ENCODE measurements around the gene LDB1.

Gene LDB1

DNA sequence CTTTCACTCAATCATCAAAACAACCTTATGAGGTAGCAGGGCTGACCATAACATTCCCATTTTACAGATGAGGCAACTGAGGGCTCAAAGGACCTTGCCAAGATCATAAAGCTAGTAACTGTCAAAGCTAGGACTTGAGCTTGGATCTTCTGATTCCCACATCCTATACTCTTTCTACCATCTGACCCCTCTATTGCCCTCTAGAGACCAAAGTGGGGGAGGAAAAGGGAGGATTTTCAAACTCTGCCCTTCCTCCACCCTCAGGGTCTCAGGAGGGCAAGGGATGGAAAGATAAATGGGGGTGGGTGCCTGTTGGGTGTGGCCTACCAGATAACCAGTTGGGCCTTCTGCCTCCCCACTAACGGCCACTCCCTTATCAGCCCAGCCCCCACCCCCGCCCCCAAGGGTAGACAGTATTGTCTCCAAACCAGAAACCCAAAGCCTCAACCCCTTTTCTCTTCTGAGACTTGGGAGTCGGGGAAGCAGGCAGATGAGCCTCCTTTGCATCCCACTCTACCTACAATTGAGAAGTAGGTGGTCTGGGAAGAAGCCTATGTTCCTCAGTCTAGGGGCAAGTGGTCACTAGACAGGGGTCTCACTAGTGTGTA, 7.9 kb downstream of the LDB1 start:
- DNase-seq, result no peak

DNA sequence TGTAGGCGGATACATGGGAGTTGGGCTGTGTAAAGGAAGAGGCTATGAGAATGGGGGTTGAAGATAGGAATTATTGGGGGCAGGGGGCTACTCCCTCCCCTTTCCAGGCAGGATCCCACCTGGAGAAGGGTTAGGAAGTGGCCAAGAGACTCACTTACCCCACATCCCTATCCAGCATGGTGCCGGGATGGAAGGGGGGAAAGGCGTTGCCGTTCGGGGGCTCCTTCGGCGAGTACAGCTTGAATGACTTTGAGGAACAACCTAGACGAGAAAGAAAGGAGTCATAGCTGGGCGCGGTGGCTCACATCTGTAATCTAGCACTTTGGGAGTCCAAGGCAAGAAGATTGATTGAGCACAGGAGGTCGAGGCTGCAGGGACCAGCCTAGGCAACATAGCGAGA, 8.9 kb downstream of the LDB1 start:
- no peak for DNase-seq

DNA sequence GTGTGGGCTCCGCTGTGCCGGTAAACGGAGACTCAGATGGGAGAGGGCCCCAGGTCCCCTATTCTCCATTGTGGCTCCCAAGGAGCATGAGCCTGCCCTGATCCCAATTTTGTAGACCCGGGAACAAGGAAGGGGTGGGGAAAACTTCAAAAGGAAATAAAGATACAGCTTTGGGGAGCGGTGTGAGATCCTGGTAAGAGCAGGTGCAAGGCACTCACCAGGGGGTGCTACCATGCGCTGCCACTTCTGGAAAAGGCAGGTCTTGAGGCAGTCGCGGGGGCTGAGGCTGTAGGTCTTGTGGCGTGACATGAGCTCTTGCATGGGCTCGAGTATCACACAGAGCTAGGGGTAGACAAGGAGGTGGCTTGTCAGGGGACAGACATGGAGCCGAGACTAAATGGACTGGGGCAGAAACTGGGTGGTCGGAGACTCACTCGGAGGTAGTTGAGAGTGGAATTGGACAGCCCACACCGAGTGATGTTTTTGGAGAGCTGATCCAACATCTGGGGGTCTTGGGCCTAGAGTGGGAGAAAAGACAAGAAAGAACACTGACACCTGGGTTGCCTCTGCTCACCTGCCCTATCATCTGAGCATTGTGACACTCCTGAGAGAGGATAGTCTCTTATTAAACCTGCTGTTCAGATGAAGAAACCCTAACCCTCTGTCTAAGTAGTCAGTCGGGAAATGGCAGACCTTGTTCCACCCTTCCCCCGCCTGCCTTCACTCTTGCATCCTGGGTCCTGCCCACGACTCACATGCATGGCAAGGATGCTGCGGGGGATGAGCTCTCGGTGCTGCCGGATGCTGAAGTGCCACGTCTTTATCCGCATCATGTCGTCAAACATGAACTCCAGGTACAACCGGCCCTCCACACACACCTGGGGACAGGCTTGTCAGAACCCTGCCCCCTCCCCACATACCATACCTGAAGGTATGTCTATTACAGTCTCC, 10.7 kb downstream of the LDB1 start:
- no peak for DNase-seq

DNA sequence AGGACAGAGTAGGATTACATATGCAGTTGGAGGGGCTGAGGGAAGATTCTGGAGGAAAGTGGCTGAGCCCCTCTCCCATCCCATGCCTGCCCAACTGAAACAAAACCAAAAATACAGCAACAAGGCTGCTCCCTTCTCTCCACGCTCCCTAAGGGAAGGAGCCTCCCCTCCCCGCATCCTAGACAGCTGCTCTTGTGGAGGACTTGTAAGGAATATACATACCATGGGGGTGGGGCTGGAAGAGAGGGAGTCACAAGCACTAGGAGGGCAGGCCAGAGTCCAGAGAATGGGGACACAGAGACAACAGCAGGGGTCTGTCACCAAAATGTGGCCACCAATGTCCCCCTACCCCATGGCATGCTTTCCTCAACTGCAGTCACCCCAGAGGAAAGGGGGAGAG, 13.2 kb downstream of the LDB1 start:
- DNase-seq, result no peak

DNA sequence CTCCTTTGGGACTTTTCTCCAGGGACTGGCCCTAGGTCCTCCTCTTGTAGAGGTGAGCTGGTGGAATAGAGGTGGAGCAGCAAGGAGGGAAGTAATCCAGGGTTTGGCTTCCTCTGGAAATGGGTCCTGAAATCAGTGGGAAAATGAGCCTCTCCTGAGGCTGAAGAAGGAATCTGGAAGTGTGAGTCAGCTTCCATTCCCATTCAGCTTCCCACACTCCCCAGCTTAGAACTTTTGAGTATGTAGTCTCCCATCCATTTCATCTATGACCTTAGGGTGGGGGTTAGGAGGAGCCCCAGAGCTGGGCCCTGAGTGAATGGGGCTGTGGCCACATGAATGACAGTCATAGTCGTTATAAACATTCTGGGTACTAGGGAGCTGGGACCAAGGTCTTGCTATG, 17.7 kb downstream of the LDB1 start:
- no peak for DNase-seq

DNA sequence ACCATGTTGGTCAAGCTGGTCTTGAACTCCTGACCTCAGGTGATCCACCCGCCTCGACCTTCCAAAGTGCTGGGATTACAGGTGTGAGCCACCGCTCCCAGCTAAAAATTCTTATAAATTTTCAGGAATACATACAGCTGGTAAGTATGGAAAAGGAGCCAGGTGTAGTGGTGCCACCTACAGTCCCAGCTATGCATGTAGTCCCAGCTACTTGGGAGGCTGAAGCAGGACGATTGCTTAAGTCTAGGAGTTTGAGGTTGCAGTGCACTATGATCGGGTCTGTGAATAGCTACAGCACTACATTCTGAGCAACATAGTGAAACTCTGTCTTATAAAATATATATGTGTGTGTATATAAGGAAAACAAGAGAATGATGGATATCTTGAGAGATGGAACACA, 19.0 kb downstream of the LDB1 start:
- no peak for DNase-seq

DNA sequence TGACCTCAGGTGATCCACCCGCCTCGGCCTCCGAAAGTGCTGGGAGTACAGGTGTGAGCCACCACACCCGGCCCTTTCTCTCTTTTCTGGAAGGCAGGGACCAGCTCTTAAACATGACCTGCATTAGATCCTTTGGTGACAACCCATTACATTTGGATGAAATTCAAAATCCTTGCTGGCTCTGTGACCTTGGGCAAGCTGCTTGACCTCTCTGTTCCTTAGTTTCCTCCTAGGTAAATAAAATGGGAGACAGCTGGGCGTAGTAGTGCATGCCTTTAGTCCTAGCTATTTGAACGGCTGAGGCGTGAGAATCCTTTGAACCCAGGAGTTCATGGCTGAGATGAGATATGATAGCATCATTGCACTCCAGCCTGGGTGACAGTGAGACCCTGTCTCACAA, 23.7 kb downstream of the LDB1 start:
- DNase-seq, result no peak

DNA sequence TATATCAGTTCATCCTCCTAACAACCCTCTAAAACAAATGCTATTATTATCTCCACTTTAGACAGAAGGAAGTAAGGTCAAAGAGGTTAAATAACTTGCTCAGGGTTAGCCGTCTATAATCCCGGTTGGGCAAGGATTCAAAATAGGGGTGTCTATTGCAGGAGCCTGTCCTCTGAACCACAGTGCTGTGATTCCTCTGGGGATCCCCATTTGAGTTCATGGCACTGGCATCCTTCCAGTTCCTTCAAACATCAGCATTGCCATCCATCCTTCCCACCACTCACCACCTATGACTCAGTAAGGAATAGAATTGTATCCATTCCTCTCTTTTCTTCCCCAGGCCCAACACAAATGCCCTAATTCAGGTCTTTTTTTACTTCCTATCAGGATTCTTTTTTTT, 29.4 kb downstream of the LDB1 start:
- DNase-seq, result no peak

DNA sequence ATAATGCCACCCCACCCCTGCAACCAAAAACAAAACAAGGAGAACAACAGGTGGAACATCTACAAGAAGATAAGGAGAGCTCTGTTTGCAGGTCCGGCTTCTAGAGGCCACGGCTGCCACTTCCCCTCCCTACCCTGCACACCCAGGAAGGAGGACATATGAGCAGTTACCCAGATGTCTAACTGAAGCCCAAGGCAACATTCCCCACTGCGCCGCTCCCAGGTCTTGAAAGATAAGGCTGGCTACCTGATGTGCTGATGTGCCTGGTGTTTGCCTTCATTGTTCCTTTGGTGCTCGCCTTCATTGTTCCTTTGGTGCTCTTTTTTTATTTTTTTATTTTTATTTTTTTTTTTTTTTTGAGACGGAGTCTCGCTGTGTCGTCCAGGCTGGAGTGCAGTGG, 34.0 kb downstream of the LDB1 start:
- no peak for DNase-seq

DNA sequence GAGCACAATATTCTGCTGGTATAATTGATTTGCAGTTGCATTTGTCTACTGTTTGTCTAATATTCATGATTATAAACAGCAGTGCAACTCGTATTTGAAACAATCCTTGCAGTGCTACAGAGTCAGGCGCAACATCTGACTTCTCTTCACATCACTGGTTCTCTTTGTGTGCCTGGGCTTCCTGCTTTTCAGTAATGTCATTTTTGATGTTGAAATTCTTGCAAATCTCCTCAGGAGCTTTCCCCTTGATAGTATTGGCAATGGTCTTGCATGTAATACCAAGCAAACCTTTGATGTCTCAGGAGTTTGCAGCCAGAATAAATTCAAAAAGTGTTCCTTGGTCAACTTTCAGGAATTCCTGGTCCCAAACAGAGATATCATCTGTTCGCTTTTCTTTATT, 34.8 kb downstream of the LDB1 start:
- DNase-seq, result no peak

DNA sequence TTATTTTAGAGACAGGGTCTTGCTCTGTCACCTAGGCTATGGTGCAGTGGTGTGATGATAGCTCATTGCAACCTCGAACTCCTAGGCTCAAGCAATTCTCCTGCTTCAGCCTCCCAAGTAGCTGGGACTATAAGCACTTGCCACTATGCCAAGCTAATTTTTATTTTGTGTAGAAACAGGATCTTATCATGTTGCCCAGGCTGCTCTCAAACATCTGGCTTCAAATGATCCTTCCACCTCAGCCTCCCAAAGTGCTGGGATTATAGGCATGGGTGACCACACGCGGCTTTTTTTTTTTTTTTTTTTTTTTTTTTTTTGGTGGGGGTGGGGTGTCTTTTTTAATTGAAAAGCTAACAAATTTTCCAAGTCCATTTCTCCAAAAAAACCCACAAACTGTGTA, 36.6 kb downstream of the LDB1 start:
- DNase-seq, result no peak

DNA sequence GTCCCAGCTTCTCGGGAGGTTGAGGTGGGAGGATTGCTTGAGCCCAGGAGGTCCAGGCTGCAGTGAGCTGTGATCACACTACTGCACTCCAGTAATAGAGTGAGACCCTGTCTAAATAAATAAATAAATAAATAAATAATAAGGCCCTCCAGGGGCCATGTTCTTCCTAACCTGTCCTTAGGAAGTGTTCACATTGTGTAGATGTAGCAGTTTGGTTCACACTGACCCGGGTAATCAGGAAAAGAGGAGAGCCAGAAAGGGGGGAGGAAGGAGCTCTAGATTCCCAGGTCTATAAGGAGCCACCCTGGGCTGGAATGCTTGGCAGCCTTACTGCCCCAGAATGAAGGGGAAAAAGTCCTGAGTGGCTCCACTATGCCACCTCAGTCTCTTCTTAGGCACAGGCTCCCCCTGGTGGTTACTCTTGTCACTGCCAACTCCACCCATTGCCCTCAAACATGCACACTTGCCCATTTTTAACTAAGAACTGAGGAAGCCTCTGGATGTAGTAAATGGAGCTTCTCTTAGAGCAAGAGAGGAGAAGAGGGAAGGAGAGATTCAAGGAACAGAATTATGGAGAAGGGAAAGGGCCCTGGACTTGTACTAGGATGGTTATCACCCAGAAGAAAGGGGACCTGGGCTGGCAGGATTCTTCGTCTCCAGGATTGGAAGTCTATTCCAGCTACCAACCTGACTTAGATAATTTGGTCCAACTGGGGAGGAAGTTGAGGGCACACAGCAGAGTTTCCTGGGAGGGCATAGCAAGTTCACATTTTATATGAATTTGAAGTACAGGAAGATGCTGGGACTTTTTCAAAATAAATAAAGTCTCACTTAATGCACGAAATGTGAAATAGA, 47.3 kb downstream of the LDB1 start:
- DNase-seq, result peak; percentile 39

DNA sequence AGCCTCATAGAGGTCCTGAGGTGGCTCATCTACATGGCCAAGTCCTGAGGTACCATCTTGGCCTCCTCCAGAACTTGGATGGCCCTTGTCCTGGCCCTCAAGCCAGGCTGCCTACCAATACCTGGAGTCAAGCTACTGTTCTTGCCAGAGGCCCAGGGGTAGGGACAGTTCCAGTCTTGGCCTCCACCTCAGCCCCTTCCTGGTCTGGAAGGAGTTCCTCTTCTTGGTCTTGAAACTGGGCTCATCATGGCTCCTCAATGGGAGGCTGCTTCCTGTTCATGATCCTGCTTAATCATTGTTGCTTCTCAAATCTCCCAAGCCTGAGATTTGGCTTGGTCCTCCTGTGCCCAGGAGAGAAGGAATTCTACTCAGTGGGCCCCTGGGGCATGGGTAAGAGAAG, 51.1 kb downstream of the LDB1 start:
- DNase-seq, result no peak

DNA sequence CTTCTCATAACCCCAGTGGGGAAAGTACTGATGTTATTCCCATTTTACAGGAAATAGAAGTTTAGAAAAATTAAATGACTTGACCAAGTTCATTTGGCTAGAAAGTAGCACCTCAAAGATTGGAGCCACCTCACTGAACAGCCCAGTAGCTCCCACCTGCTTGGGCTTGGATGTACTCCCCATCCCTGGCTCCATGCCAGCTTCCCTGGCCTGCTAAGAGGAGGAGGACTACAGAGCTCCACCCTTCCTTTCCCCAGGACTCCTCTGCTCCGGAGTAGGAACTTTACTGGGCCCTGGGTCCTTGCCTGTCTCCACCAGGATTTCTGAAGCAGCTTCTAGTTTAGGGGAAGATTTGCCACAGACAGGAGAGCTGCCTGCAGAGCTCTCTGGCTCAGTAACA, 52.0 kb downstream of the LDB1 start:
- no peak for DNase-seq

DNA sequence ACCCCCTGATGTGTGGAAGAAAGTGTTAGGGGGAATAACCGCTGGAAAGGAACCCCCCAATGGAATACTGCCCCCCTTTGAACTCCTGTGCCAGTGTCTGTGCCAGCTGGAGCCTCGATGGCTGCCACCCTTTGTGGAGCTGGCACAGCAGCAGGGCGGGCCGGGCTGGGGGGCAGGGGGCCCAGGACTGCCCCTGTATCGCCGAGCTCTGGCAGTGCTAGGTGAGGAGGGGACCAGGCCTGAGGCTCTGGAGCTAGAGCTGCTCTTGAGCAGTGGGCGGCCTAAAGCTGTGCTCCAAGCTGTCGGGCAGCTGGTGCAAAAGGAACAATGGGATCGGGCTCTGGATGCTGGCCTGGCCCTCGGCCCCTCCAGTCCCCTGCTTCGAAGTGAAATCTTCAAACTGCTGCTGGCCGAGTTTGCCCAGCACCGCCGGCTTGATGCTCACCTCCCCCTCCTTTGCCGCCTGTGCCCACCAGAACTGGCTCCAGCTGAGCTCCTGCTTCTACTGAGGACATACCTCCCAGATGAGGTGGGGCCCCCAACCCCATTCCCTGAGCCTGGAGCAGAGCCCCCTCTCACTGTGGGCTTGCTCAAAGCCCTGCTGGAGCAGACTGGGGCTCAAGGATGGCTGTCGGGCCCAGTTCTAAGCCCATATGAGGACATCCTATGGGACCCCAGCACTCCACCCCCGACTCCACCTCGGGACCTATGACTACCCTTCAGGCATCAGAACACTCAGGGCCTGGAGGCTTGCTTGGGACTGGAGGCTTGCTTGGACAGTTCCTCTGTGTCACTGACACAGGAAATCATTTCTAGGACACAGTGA, 52.9 kb downstream of the LDB1 start:
- DNase-seq, result no peak

DNA sequence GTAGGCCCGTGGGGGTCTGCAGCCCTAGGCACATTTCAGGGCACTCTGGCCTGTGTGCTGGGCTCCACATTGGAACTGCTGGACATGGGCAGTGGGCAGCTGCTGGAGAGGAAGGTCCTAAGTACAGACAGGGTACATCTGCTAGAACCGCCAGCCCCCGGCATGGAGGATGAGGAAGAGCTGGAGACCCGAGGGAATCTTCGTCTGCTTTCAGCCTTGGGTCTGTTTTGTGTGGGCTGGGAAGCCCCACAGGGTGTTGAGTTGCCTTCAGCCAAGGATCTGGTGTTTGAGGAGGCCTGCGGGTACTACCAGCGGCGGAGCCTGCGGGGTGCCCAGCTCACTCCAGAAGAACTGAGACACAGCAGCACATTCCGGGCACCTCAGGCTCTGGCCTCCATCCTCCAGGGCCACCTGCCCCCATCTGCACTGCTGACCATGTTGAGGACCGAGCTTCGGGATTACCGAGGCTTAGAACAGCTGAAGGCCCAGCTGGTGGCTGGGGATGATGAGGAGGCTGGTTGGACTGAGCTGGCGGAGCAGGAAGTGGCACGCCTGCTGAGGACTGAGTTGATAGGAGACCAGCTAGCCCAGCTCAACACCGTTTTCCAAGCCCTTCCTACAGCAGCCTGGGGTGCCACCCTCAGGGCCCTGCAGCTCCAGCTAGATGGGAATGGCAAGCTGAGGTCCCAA, 53.6 kb downstream of the LDB1 start:
- no peak for DNase-seq

DNA sequence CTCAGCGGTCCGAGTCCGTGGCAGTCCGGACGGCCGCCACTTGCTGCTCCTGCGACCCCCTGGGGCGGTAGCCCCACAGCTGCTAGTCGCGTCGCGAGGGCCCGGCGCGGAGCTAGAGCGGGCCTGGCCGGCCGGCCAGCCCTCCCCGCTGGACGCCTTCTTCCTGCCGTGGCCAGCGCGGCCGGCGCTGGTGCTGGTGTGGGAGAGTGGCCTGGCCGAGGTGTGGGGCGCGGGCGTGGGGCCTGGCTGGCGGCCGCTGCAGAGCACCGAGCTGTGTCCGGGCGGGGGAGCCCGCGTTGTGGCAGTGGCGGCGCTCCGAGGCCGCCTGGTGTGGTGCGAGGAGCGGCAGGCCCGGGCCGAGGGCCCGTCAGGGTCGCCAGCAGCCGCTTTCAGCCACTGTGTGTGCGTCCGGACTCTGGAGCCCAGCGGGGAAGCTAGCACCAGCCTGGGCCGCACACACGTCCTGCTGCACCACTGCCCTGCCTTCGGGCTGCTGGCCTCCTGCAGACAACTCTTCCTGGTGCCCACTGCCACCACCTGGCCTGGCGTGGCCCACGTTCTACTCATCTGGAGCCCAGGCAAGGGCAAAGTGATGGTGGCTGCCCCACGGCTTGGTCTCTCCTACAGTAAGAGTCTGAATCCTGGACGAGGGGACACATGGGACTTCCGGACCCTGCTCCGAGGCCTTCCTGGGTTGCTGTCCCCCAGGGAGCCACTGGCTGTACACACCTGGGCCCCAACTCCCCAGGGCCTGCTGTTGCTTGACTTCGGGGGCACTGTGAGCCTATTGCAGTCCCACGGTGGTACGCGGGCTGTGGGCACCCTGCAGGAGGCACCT, 54.4 kb downstream of the LDB1 start:
- DNase-seq, result no peak

DNA sequence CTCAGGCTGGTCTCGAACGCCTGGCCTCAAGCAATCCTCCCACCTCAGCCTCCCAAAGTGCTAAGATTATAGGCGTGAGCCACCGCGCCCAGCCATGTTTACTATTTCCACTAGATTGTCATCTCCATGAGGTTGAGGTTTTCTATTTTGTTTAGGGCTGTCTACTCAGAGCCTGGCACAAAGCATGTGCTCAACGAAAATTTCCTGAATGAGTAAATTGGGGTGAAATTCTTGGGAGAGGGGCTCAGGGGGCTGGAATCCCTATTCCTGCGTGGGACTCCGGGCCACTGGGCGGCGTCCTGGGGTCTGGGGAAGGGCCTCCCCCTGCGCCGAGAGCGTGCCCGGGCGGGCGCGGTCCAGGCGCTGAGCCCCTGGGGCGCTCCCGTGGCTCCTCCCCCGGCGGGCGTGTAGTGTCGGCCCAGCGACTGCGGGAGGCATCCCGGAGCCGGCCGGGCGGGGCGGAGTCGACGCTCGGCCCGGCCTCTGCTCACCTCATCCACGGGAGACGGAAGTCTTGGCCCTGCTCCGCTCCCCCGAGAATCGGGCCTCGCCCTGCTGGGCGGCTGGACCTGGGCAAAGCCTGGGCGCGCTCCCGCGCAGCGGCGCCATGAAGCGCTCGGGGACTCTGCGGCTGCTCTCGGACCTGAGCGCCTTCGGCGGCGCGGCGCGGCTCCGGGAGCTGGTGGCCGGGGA, 55.2 kb downstream of the LDB1 start, which contains the start of gene HPS6:
Gene HPS6 (plus strand): TSS at position 482 of the 693 bp plus-strand sequence. CDS start 126 bp downstream, at position 608.
- DNase-seq, result peak; percentile 63

DNA sequence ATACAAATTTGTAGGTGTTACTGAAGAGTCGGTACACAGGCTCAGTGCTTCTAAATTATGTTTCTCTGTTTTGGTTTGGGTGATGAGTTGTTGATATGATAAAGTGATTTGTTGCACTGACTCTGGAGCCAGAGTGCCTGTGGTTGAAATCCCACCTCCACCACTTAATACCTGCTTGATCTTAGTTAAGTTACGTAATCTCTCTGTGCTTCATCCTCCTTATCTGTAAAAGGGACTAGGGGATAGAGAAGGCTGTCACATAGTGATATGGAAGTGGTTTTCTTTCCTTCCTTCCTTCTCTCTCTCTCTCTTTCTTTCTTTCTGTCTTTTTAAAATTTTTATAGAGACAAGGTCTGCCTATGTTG, 55.7 kb downstream of the LDB1 start:
- no peak for DNase-seq

DNA sequence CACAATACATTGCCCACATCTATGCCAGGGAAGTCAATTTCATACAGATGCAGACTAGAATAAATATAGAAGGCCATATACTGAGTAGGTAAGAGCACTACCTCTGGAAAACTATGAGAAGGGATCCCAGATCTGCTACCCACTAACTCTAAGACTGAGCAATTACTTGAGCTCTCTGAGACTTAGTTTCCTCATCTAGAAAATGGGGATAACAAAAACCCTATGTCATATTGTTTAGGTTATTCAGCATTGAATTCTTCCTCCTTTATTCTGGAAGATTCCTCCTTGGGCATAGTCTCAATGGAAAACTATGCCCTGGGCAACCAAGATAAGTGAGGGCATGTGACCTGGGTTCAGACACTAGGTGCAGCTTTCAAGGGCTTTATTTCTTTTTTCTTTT, 60.2 kb downstream of the LDB1 start:
- DNase-seq, result no peak
